Muscle layer of colon (tissue), 2 donors: ENCODE results near the gene PACSIN2.

ENCODE experiments used
- H3K27ac ChIP-seq: one replicate; pipeline ENCODE4 v1.7.0; 2013; ENCODE audit warnings: low read depth, mild to moderate bottlenecking, low read length, moderate library complexity
- H3K27me3 ChIP-seq, 2 donors: one replicate each; pipeline ENCODE4 v1.7.0; 2013; ENCODE audit warnings: low read length in 2 of 2, mild to moderate bottlenecking in 2 of 2; ENCODE audit not compliant: insufficient read depth in 2 of 2, control insufficient read depth in 1 of 2
- H3K36me3 ChIP-seq: one replicate; pipeline ENCODE4 v1.7.0; 2013; ENCODE audit warnings: mild to moderate bottlenecking, low read length; ENCODE audit not compliant: insufficient read depth
- H3K4me1 ChIP-seq: one replicate; pipeline ENCODE4 v1.7.0; 2013; ENCODE audit warnings: mild to moderate bottlenecking, low read length; ENCODE audit not compliant: insufficient read depth
- H3K4me3 ChIP-seq, 2 donors: one replicate each; pipeline ENCODE4 v1.7.0; 2013; ENCODE audit warnings: low read length in 2 of 2, low read depth in 1 of 2, mild to moderate bottlenecking in 1 of 2, moderate library complexity in 1 of 2
- H3K9ac ChIP-seq: one replicate; pipeline ENCODE4 v1.7.0; 2013; ENCODE audit warnings: low read length
- H3K9me3 ChIP-seq: one replicate; pipeline ENCODE4 v1.7.0; 2013; ENCODE audit warnings: mild to moderate bottlenecking, low read length
- donor health status: abdominal sarcoma.
- donor health status: Adenocarcinoma of cecum.

The PACSIN2 gene

GRCh38 chr22:42880815-42881214 is 134.1 kb downstream of the PACSIN2 start:
- Histone ChIP-seq H3K4me3 (no peak overlapping the region), H3K4me1 (no peaks in the 10 kb centered on the region), H3K9me3 (no peaks in the 10 kb centered on the region), H3K9ac (no peak overlapping the region), H3K27me3 (no peaks in the 10 kb centered on the region), H3K36me3 (peaks cover 86% of the 10 kb centered on the region), H3K27ac (no peak overlapping the region)

- no peaks in the 10 kb centered on the region for H3K9me3 ChIP-seq
- H3K4me1 ChIP-seq = no peaks in the 10 kb centered on the region
- H3K27me3 ChIP-seq = no peaks in the 10 kb centered on the region
- H3K27ac ChIP-seq = no peak overlapping the region
- H3K9ac ChIP-seq = no peak overlapping the region
- no peak overlapping the region for H3K4me3 ChIP-seq
- H3K36me3 ChIP-seq = peaks cover 83% of the 10 kb centered on the region
These were observed 135.5 kb downstream of the PACSIN2 start for GRCh38 chr22:42879371-42880021.

GRCh38 chr22:42878561-42879305 is 136.2 kb downstream of the PACSIN2 start:
- Histone ChIP-seq H3K27ac (no peak overlapping the region), H3K4me1 (no peaks in the 10 kb centered on the region), H3K9ac (no peak overlapping the region), H3K4me3 (no peak overlapping the region), H3K36me3 (peaks cover 75% of the 10 kb centered on the region), H3K27me3 (no peaks in the 10 kb centered on the region), H3K9me3 (no peaks in the 10 kb centered on the region)

- Histone ChIP-seq H3K9me3 (no peaks in the 10 kb centered on the region), H3K27ac (no peak overlapping the region), H3K9ac (no peak overlapping the region), H3K4me1 (no peaks in the 10 kb centered on the region), H3K4me3 (no peak overlapping the region), H3K36me3 (peaks cover 72% of the 10 kb centered on the region), H3K27me3 (no peaks in the 10 kb centered on the region)
These were observed 137.2 kb downstream of the PACSIN2 start for GRCh38 chr22:42877597-42878340.

- Histone ChIP-seq H3K4me3 (no peak overlapping the region), H3K27ac (no peak overlapping the region), H3K36me3 (peaks cover 71% of the 10 kb centered on the region), H3K4me1 (no peaks in the 10 kb centered on the region), H3K27me3 (no peaks in the 10 kb centered on the region), H3K9ac (no peak overlapping the region), H3K9me3 (no peaks in the 10 kb centered on the region)
These were observed 137.8 kb downstream of the PACSIN2 start for GRCh38 chr22:42877158-42877557.

- Histone ChIP-seq H3K36me3 (peaks cover 73% of the 10 kb centered on the region), H3K9me3 (no peaks in the 10 kb centered on the region), H3K27ac (no peak overlapping the region), H3K27me3 (no peaks in the 10 kb centered on the region), H3K9ac (no peak overlapping the region), H3K4me3 (no peak overlapping the region), H3K4me1 (no peaks in the 10 kb centered on the region)
These were observed 138.9 kb downstream of the PACSIN2 start for GRCh38 chr22:42876041-42876440.

- peaks cover 65% of the 10 kb centered on the region for H3K36me3 ChIP-seq
- H3K27ac ChIP-seq = no peak overlapping the region
- H3K4me3 ChIP-seq = no peak overlapping the region
These were observed 140.9 kb downstream of the PACSIN2 start for GRCh38 chr22:42874010-42874409.

GRCh38 chr22:42873356-42873755 is 141.6 kb downstream of the PACSIN2 start:
- Histone ChIP-seq H3K27ac (no peak overlapping the region), H3K9ac (no peak overlapping the region), H3K36me3 (peaks cover 58% of the 10 kb centered on the region), H3K4me1 (peaks cover 14% of the 10 kb centered on the region), H3K9me3 (no peaks in the 10 kb centered on the region), H3K4me3 (no peak overlapping the region), H3K27me3 (no peaks in the 10 kb centered on the region)

More at GRCh38 chr22:42874010-42874409, 140.9 kb downstream of the PACSIN2 start:
- H3K27me3 ChIP-seq = no peaks in the 10 kb centered on the region
- H3K9ac ChIP-seq = no peak overlapping the region
- peaks cover 7% of the 10 kb centered on the region for H3K4me1 ChIP-seq
- H3K9me3 ChIP-seq = no peaks in the 10 kb centered on the region

GRCh38 chr22:42872821-42873220 is 142.1 kb downstream of the PACSIN2 start:
- Histone ChIP-seq H3K9me3 (no peaks in the 10 kb centered on the region), H3K27ac (no peak overlapping the region), H3K36me3 (peaks cover 53% of the 10 kb centered on the region), H3K9ac (no peak overlapping the region), H3K27me3 (no peaks in the 10 kb centered on the region), H3K4me3 (no peak overlapping the region), H3K4me1 (peaks cover 16% of the 10 kb centered on the region)

- no peaks in the 10 kb centered on the region for H3K27me3 ChIP-seq
- H3K4me1 ChIP-seq = peaks cover 16% of the 10 kb centered on the region
- H3K36me3 ChIP-seq = peaks cover 41% of the 10 kb centered on the region
These were observed 143.6 kb downstream of the PACSIN2 start for GRCh38 chr22:42871146-42872050.

More at GRCh38 chr22:42871146-42872050, 143.6 kb downstream of the PACSIN2 start:
- H3K9ac ChIP-seq = no peak overlapping the region
- H3K9me3 ChIP-seq = no peaks in the 10 kb centered on the region
- no peak overlapping the region for H3K4me3 ChIP-seq
- no peak overlapping the region for H3K27ac ChIP-seq
